ENCODE data around the gene ERLEC1. TPM values are rescaled to one million over a fixed set of nuclear protein-coding genes. Genes with fewer than 3 reads are reported as not detected.

ERLEC1 gene
- total and polyA plus RNA-seq, 2 experiments from 2014 or later = 73.2 to 75.3 TPM

Small RNA genes lying within 50 kb of the gene (microRNA-seq; reads per million reads assigned to microRNA genes)
- not detected for gene MIR3682

Small RNA genes lying within 50 kb of the gene (small RNA-seq; reads per million reads assigned to genes)
- gene MIR3682 = not detected

Other genes starting within 250 kb of the ERLEC1 start
- gene CHAC2, start 19.2 kb upstream of the ERLEC1 start, total RNA-seq = 2.1 and 3.5 TPM in 2 replicates
- 2.1 and 3.8 TPM in 2 replicates for gene CHAC2, start 19.2 kb upstream of the ERLEC1 start, polyA plus RNA-seq
- 14.8 and 17.6 TPM in 2 replicates for gene ASB3, start 91 bp upstream of the ERLEC1 start, total RNA-seq
- gene ASB3, start 91 bp upstream of the ERLEC1 start, polyA plus RNA-seq = 12.2 and 13.9 TPM in 2 replicates
- 1.00 and 1.5 TPM in 2 replicates for gene GPR75, start 72.9 kb downstream of the ERLEC1 start, total RNA-seq
- 0.07 TPM in 1 of 2 replicates, not detected in the other for gene GPR75, start 72.9 kb downstream of the ERLEC1 start, polyA plus RNA-seq
- gene PSME4, start 183.9 kb downstream of the ERLEC1 start, total RNA-seq = 35.1 and 53.1 TPM in 2 replicates
- gene PSME4, start 183.9 kb downstream of the ERLEC1 start, polyA plus RNA-seq = 12.1 and 12.7 TPM in 2 replicates

Measured in hepatocyte (in vitro differentiated cells).